ENCODE results near the gene PDE10A. TPM values are rescaled to one million over a fixed set of nuclear protein-coding genes. Genes with fewer than 3 reads are reported as not detected.

Gene PDE10A
- total and polyA plus RNA-seq, 9 of the 15 experiments (the other 6 are each of a cell fraction or from before 2014, with no cell fraction given) = 0.04 TPM; not detected in 8

GRCh38 chr6:165439928-165440554 lies 223.0 kb downstream of the PDE10A start:
- Histone ChIP-seq H3K79me2 (ENCODE audit: control insufficient read depth, insufficient read depth, low read length) (no peaks in the 10 kb centered on the region), H3K4me3 (no peak overlapping the region), H3K4me2 (ENCODE audit: insufficient read depth, low read length) (no peak overlapping the region), H3K9me3 (replicated peaks; ENCODE audit: control insufficient read depth, insufficient read depth, low read depth, low read length) (0 out of 2 replicates have a peak, but pooled peaks cover 2% of the 10 kb centered on the region), H3K27ac (ENCODE audit: extremely low read depth, low read depth, low read length) (no peak overlapping the region), H3K9ac (ENCODE audit: insufficient read depth in 1 of 2, low read depth in 2 of 2, low read length in 2 of 2) (no peak overlapping the region), H3K27me3 (ENCODE audit: control insufficient read depth in 2 of 2, insufficient read depth in 2 of 2, low read length in 2 of 2) (no peaks in the 10 kb centered on the region), H3K36me3 (ENCODE audit: control insufficient read depth, insufficient read depth, low read length) (no peaks in the 10 kb centered on the region), H3K9me1 (ENCODE audit: control insufficient read depth, insufficient read depth, low read length) (no peaks in the 10 kb centered on the region), H2AFZ (ENCODE audit: low read depth, low read length) (no peak overlapping the region), H4K20me1 (replicated peaks; ENCODE audit: control insufficient read depth, insufficient read depth, low read length) (no peaks in the 10 kb centered on the region), H3K4me1 (replicated peaks in 1 of 2; ENCODE audit: control insufficient read depth in 2 of 2, insufficient read depth in 2 of 2, low read length in 2 of 2) (no peaks in the 10 kb centered on the region)
- ATAC-seq = no peak
- no peak for FAIRE-seq
- POLR2A ChIA-PET = no interaction called here
- in situ Hi-C loops (cut with MboI) (no loop called here), intact Hi-C loops (cut with micrococcal nuclease) (loop anchor here (1.0 to 10.0 kb wide), 2 partner anchors 410 to 665 kb away; no protein-coding TSS in a partner anchor)
- WGBS (ENCODE audit: insufficient coverage, low coverage, missing lambda C conversion rate) = under 1% methylated on average over 4 of the region's 4 CpGs
- BruUV-seq (replicated peaks) = no TSS peak
- CTCF ChIA-PET (ENCODE audit: low intra/inter-chr PET ratio) = interaction anchor here (0.8 kb wide), 1 partner anchor 411 kb away, joined by 5 read pairs; no protein-coding TSS in a partner anchor
- TF ChIP-seq, protein P1, sequence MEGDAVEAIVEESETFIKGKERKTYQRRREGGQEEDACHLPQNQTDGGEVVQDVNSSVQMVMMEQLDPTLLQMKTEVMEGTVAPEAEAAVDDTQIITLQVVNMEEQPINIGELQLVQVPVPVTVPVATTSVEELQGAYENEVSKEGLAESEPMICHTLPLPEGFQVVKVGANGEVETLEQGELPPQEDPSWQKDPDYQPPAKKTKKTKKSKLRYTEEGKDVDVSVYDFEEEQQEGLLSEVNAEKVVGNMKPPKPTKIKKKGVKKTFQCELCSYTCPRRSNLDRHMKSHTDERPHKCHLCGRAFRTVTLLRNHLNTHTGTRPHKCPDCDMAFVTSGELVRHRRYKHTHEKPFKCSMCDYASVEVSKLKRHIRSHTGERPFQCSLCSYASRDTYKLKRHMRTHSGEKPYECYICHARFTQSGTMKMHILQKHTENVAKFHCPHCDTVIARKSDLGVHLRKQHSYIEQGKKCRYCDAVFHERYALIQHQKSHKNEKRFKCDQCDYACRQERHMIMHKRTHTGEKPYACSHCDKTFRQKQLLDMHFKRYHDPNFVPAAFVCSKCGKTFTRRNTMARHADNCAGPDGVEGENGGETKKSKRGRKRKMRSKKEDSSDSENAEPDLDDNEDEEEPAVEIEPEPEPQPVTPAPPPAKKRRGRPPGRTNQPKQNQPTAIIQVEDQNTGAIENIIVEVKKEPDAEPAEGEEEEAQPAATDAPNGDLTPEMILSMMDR (IDR thresholded peaks at IDR 0.05 in 2 of 3, conservative IDR thresholded peaks at IDR 0.05 in 1 of 3; ENCODE audit: insufficient read depth in 2 of 3, low read depth in 1 of 3, low read length in 3 of 3) = peak in 2 of 3 experiments; percentile 32 to 50; a peak in 2 of 6 replicates
- TF ChIP-seq FOXA3 (CRISPR knock-in tag; conservative IDR thresholded peaks at IDR 0.05 in 1 of 2, IDR thresholded peaks at IDR 0.05 in 1 of 2) = 0 out of 4 replicates have a peak, but pooled peaks of 1 of the 2 experiments have one; percentile 23
- peak; percentile 59 to 61 for TF ChIP-seq RAD21 (CRISPR knock-in tag; conservative IDR thresholded peaks at IDR 0.05 in 1 of 2, IDR thresholded peaks at IDR 0.05 in 1 of 2)
- TF ChIP-seq DEAF1 (CRISPR knock-in tag; IDR thresholded peaks at IDR 0.05) = 0 out of 2 replicates have a peak, but pooled peaks have one; percentile 19
- TF ChIP-seq, protein P2, sequence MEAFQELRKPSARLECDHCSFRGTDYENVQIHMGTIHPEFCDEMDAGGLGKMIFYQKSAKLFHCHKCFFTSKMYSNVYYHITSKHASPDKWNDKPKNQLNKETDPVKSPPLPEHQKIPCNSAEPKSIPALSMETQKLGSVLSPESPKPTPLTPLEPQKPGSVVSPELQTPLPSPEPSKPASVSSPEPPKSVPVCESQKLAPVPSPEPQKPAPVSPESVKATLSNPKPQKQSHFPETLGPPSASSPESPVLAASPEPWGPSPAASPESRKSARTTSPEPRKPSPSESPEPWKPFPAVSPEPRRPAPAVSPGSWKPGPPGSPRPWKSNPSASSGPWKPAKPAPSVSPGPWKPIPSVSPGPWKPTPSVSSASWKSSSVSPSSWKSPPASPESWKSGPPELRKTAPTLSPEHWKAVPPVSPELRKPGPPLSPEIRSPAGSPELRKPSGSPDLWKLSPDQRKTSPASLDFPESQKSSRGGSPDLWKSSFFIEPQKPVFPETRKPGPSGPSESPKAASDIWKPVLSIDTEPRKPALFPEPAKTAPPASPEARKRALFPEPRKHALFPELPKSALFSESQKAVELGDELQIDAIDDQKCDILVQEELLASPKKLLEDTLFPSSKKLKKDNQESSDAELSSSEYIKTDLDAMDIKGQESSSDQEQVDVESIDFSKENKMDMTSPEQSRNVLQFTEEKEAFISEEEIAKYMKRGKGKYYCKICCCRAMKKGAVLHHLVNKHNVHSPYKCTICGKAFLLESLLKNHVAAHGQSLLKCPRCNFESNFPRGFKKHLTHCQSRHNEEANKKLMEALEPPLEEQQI (IDR thresholded peaks at IDR 0.05) = no peak
- DNase-seq (ENCODE audit: extremely low read depth in 1 of 4, low spot score in 3 of 4) = peak in 1 of 4 experiments; percentile 20
